Astrocyte (in vitro differentiated cells and primary cell): Measurements from ENCODE around the gene SND1. TPM values are rescaled to one million over a fixed set of nuclear protein-coding genes. Genes with fewer than 3 reads are reported as not detected.
A peak's percentile ranks its signal among the peaks of the same experiment; 100 is the strongest.

Source experiments
- DNase-seq: peaks from one replicate; pipeline ENCODE4 v3.0.0-alpha.2; 2010; ENCODE audit warnings: low read depth
- FAIRE-seq: peaks from 2 replicates; lab custom pipeline; 2011; peaks lifted over from hg19 to GRCh38; lab: Jason Lieb, UNC
- H2AFZ ChIP-seq: 2 replicates; pipeline ENCODE4 v1.6.0; 2012; ENCODE audit warnings: low read depth, low read length, inconsistent platforms
- H3K27ac ChIP-seq: 2 replicates; pipeline ENCODE4 v1.5.1; 2011; ENCODE audit warnings: low read depth, low read length, inconsistent platforms
- H3K27me3 ChIP-seq: 2 replicates; pipeline ENCODE4 v1.6.0; 2011; ENCODE audit warnings: low read length, inconsistent platforms; ENCODE audit not compliant: insufficient read depth
- H3K36me3 ChIP-seq: 2 replicates; pipeline ENCODE4 v1.5.1; 2011; ENCODE audit warnings: low read length, inconsistent platforms; ENCODE audit not compliant: insufficient read depth
- H3K4me1 ChIP-seq: 2 replicates; pipeline ENCODE4 v1.5.1; 2011; ENCODE audit warnings: low read length, inconsistent platforms; ENCODE audit not compliant: insufficient read depth
- H3K4me2 ChIP-seq: 2 replicates; pipeline ENCODE4 v1.6.0; 2012; ENCODE audit warnings: low read length, inconsistent platforms
- H3K4me3 ChIP-seq: 2 replicates; pipeline ENCODE4 v1.5.1; 2011; ENCODE audit warnings: low read depth, mild to moderate bottlenecking, low read length, inconsistent platforms; ENCODE audit not compliant: insufficient read depth
- H3K79me2 ChIP-seq: 2 replicates; pipeline ENCODE4 v1.6.0; 2012; ENCODE audit warnings: mild to moderate bottlenecking, low read length, inconsistent platforms; ENCODE audit not compliant: insufficient read depth
- H3K9ac ChIP-seq: 2 replicates; pipeline ENCODE4 v1.6.0; 2012; ENCODE audit warnings: mild to moderate bottlenecking, low read length, inconsistent platforms
- H3K9me3 ChIP-seq: 2 replicates; pipeline ENCODE4 v1.5.1; 2012; ENCODE audit warnings: low read depth, mild to moderate bottlenecking, low read length, inconsistent platforms; ENCODE audit not compliant: insufficient read depth
- H4K20me1 ChIP-seq: 2 replicates; pipeline ENCODE4 v1.6.0; 2012; ENCODE audit warnings: low read length, inconsistent platforms; ENCODE audit not compliant: insufficient read depth
- H3K27ac Mint-ChIP-seq: one replicate; pipeline ENCODE4 v1.8.0; 2021; ENCODE audit warnings: mild to moderate bottlenecking, mixed read lengths; ENCODE audit not compliant: unreplicated experiment
- H3K27me3 Mint-ChIP-seq: one replicate; pipeline ENCODE4 v1.8.0; 2021; ENCODE audit warnings: low read depth, mixed read lengths; ENCODE audit not compliant: unreplicated experiment
- H3K36me3 Mint-ChIP-seq: one replicate; pipeline ENCODE4 v1.8.0; 2021; ENCODE audit warnings: low read depth, mixed read lengths; ENCODE audit not compliant: unreplicated experiment
- H3K4me1 Mint-ChIP-seq: one replicate; pipeline ENCODE4 v1.8.0; 2021; ENCODE audit warnings: low read depth, mixed read lengths; ENCODE audit not compliant: unreplicated experiment
- H3K4me3 Mint-ChIP-seq: one replicate; pipeline ENCODE4 v1.8.0; 2021; ENCODE audit warnings: mild to moderate bottlenecking, moderate library complexity, mixed read lengths; ENCODE audit not compliant: unreplicated experiment
- H3K9me3 Mint-ChIP-seq: one replicate; pipeline ENCODE4 v1.8.0; 2021; ENCODE audit warnings: mild to moderate bottlenecking, mixed read lengths; ENCODE audit not compliant: unreplicated experiment
- CTCF ChIP-seq: IDR thresholded peaks from 2 replicates; pipeline ENCODE4 v1.5.1; 2011; ENCODE audit warnings: low read depth, mild to moderate bottlenecking, inconsistent platforms, low read length, moderate library complexity; ENCODE audit not compliant: insufficient read depth
- EZH2 ChIP-seq: IDR thresholded peaks from 2 replicates; pipeline ENCODE4 v1.6.1; 2012; ENCODE audit warnings: mild to moderate bottlenecking, low read length, inconsistent platforms; ENCODE audit not compliant: insufficient read depth
- total RNA-seq: library from RNA; stranded (reverse); gene quantifications from 2 replicates; pipeline ENCODE4 v1.2.1, GENCODE V29; 2021

Gene SND1
- total RNA-seq, 1 donor from 2014 or later: 267 TPM

- DNase-seq (peak; percentile 53), FAIRE-seq (no peak)
- H3K36me3 Mint-ChIP-seq: no peaks in the 10 kb centered on the region
- H3K9me3 Mint-ChIP-seq: no peaks in the 10 kb centered on the region
- no peaks in the 10 kb centered on the region for H3K27me3 Mint-ChIP-seq
- no peak overlapping the region for H3K4me3 Mint-ChIP-seq
- TF ChIP-seq EZH2: no peak
- no peak for TF ChIP-seq CTCF
- Histone ChIP-seq H3K4me2 (peak overlapping the region; percentile 14), H3K9ac (no peak overlapping the region), H2AFZ (no peak overlapping the region), H4K20me1 (peaks cover 100% of the 10 kb centered on the region), H3K9me3 (no peaks in the 10 kb centered on the region), H3K4me3 (no peak overlapping the region), H3K36me3 (peaks cover 7% of the 10 kb centered on the region), H3K27ac (no peak overlapping the region), H3K27me3 (no peaks in the 10 kb centered on the region), H3K79me2 (peaks cover 51% of the 10 kb centered on the region), H3K4me1 (peaks cover 20% of the 10 kb centered on the region)
- peaks cover 37% of the 10 kb centered on the region for H3K4me1 Mint-ChIP-seq
- no peak overlapping the region for H3K27ac Mint-ChIP-seq
These were observed 243.9 kb downstream of the SND1 start for GRCh38 chr7:127895814-127896280.

GRCh38 chr7:127896659-127897058 is 244.7 kb downstream of the SND1 start:
- H3K79me2 ChIP-seq: peaks cover 59% of the 10 kb centered on the region
- no peak overlapping the region for H3K4me3 Mint-ChIP-seq
- H3K9me3 ChIP-seq: no peaks in the 10 kb centered on the region
- TF ChIP-seq CTCF (no peak), EZH2 (no peak)
- no peak overlapping the region for H3K27ac ChIP-seq
- H4K20me1 ChIP-seq: peaks cover 100% of the 10 kb centered on the region
- H3K27ac Mint-ChIP-seq: no peak overlapping the region
- H3K36me3 Mint-ChIP-seq: no peaks in the 10 kb centered on the region
- H3K4me1 Mint-ChIP-seq: peaks cover 37% of the 10 kb centered on the region
- DNase-seq: no peak
- no peaks in the 10 kb centered on the region for H3K27me3 ChIP-seq
- no peaks in the 10 kb centered on the region for H3K9me3 Mint-ChIP-seq
- H3K27me3 Mint-ChIP-seq: no peaks in the 10 kb centered on the region
- no peak overlapping the region for H3K4me3 ChIP-seq
- peaks cover 20% of the 10 kb centered on the region for H3K4me1 ChIP-seq
- H3K36me3 ChIP-seq: peaks cover 6% of the 10 kb centered on the region
- no peak overlapping the region for H2AFZ ChIP-seq
- H3K4me2 ChIP-seq: no peak overlapping the region
- H3K9ac ChIP-seq: no peak overlapping the region
- FAIRE-seq: no peak

DNA sequence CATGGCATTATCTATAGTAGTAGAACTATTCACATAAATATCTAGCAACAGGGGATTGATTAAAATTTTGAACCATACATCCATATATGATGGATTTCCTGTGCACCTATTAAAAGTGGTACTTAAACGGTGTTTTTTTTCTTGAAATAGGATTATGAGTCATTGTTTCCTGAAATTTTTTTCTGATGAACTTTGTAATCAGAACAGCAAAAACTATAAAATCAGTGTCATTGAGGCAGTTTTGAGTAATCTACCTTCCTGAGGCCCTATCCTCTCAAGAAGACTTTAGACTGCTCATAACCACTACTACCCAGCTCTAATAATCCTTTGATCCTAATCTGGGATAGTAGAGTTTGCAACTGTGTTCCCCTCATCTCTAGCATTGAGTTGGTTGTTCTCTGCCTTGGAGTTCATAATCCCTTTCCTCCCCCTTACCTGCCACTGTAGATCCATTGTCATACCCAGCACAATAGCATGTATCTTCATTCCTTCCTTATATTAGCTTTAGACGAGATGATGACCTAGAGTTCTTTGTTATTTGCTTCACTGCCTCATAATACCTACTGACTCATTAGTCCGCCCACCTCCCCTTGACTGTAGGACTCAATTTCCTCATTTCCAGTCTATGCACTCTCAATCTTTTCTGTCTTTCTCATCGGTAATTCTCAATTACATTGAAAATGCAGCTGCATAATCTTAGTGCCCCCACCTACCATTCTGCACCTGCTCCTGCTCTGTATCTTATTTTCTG is 245.9 kb downstream of the SND1 start:
- H2AFZ ChIP-seq: no peak overlapping the region
- Mint-ChIP-seq H3K4me3 (no peak overlapping the region), H3K27me3 (no peaks in the 10 kb centered on the region), H3K36me3 (no peaks in the 10 kb centered on the region), H3K27ac (no peak overlapping the region), H3K4me1 (peaks cover 37% of the 10 kb centered on the region), H3K9me3 (no peaks in the 10 kb centered on the region)
- DNase-seq (peak; percentile 64), FAIRE-seq (no peak)
- TF ChIP-seq CTCF (no peak), EZH2 (no peak)
- H3K9ac ChIP-seq: no peak overlapping the region
- H3K4me3 ChIP-seq: no peak overlapping the region
- no peaks in the 10 kb centered on the region for H3K9me3 ChIP-seq
- H3K27ac ChIP-seq: no peak overlapping the region
- peaks cover 20% of the 10 kb centered on the region for H3K4me1 ChIP-seq
- no peaks in the 10 kb centered on the region for H3K27me3 ChIP-seq
- H3K79me2 ChIP-seq: peaks cover 56% of the 10 kb centered on the region
- peak overlapping the region; percentile 63 for H3K4me2 ChIP-seq
- H4K20me1 ChIP-seq: peaks cover 97% of the 10 kb centered on the region
- no peaks in the 10 kb centered on the region for H3K36me3 ChIP-seq
